WERI-Rb-1 (cell line): ENCODE data around the gene ARHGEF37.
A peak's percentile ranks its signal among the peaks of the same experiment; 100 is the strongest.
"Not testable (repeated sequence)": the region's sequence is repeated elsewhere in the genome, so short reads cannot be mapped to it uniquely, and the experiment has no call there.

Experiments used
- DNase-seq: peaks from one replicate; pipeline ENCODE4 v3.0.0-alpha.2; 2020
- H3K27ac ChIP-seq: fragments of 250-450 bp; sonication (Bioruptor Pico); 2 replicates; pipeline ENCODE4 v1.5.1; 2020; ENCODE audit warnings: mild to moderate bottlenecking, moderate library complexity
- H3K27me3 ChIP-seq: fragments of 250-450 bp; sonication (Bioruptor Pico); 2 replicates; pipeline ENCODE4 v1.5.1; 2021; ENCODE audit warnings: mild to moderate bottlenecking, low read depth, moderate library complexity; ENCODE audit not compliant: insufficient read depth, severe bottlenecking
- H3K36me3 ChIP-seq: fragments of 250-450 bp; sonication (Bioruptor Pico); 2 replicates; pipeline ENCODE4 v1.5.1; 2020; ENCODE audit warnings: mild to moderate bottlenecking, moderate library complexity
- H3K4me3 ChIP-seq: 2 replicates; pipeline ENCODE4 v1.5.1; 2011; ENCODE audit warnings: low read depth, mild to moderate bottlenecking, control low read depth, low read length
- H3K9me3 ChIP-seq: fragments of 250-450 bp; sonication (Bioruptor Pico); 2 replicates; pipeline ENCODE4 v1.5.1; 2021; ENCODE audit warnings: mild to moderate bottlenecking, moderate library complexity; ENCODE audit not compliant: severe bottlenecking
- TF ChIP-seq, protein P1 (sequence below): IDR thresholded peaks from 2 replicates; pipeline ENCODE4 v1.5.1; 2011; ENCODE audit warnings: low read depth, mild to moderate bottlenecking, control low read depth, inconsistent platforms, low read length

ARHGEF37 gene

GRCh38 chr5:149664666-149665415 lies 83.5 kb downstream of the ARHGEF37 start:
- TF ChIP-seq, protein P1, sequence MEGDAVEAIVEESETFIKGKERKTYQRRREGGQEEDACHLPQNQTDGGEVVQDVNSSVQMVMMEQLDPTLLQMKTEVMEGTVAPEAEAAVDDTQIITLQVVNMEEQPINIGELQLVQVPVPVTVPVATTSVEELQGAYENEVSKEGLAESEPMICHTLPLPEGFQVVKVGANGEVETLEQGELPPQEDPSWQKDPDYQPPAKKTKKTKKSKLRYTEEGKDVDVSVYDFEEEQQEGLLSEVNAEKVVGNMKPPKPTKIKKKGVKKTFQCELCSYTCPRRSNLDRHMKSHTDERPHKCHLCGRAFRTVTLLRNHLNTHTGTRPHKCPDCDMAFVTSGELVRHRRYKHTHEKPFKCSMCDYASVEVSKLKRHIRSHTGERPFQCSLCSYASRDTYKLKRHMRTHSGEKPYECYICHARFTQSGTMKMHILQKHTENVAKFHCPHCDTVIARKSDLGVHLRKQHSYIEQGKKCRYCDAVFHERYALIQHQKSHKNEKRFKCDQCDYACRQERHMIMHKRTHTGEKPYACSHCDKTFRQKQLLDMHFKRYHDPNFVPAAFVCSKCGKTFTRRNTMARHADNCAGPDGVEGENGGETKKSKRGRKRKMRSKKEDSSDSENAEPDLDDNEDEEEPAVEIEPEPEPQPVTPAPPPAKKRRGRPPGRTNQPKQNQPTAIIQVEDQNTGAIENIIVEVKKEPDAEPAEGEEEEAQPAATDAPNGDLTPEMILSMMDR, result no peak
- no peaks in the 10 kb centered on the region for H3K9me3 ChIP-seq
- H3K4me3 ChIP-seq, result no peak overlapping the region
- H3K27me3 ChIP-seq, result no peaks in the 10 kb centered on the region
- no peak for DNase-seq
- no peaks in the 10 kb centered on the region for H3K36me3 ChIP-seq
- no peak overlapping the region for H3K27ac ChIP-seq

- TF ChIP-seq, protein P1, result no peak
- Histone ChIP-seq H3K9me3 (no peaks in the 10 kb centered on the region), H3K4me3 (no peak overlapping the region), H3K27me3 (no peaks in the 10 kb centered on the region), H3K27ac (no peak overlapping the region), H3K36me3 (no peaks in the 10 kb centered on the region)
- DNase-seq, result no peak
These were observed 84.3 kb downstream of the ARHGEF37 start for GRCh38 chr5:149665416-149666175.

GRCh38 chr5:149666212-149666852 lies 85.0 kb downstream of the ARHGEF37 start:
- TF ChIP-seq, protein P1, result no peak
- Histone ChIP-seq H3K27me3 (no peaks in the 10 kb centered on the region), H3K4me3 (no peak overlapping the region), H3K9me3 (no peaks in the 10 kb centered on the region), H3K27ac (no peak overlapping the region), H3K36me3 (no peaks in the 10 kb centered on the region)
- DNase-seq, result no peak

DNA sequence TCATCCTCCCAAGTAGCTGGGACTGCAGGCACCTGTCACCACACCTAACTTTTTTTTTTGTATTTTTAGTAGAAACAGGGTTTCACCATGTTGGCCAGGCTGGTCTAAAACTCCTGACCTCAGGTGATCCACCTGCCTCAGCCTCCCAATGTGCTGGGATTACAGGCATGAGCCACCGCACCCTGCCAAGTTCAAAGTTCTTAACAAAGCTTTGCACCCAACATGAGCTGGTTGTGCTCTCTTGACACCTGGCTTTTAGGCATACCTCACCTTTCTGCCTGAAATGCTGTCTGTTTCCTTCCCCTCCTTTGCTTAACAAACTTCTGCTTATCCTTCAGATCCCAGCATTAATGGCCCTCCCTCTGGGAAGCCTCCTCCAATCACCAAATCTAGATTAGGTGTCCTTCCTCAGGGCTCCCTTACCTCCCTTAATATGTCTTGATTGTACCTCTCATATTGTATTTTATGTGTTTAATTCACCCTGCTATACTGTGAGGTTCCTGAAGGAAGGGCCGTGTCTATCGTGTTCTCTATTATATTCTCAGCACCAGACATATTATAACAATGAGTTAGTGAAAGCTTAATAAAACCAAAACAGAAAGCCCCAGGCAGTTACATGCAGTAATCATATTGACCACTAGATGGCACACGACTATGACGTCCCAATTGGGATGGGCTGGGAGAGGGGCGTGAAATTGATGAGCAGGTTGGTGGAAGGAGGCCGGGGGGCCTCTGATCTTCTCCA lies 86.0 kb downstream of the ARHGEF37 start:
- Histone ChIP-seq H3K27me3 (no peaks in the 10 kb centered on the region), H3K27ac (no peak overlapping the region), H3K4me3 (no peak overlapping the region), H3K9me3 (no peaks in the 10 kb centered on the region), H3K36me3 (no peaks in the 10 kb centered on the region)
- TF ChIP-seq, protein P1, result peak; percentile 77
- DNase-seq, result peak; percentile 44

GRCh38 chr5:149667829-149668330 lies 86.6 kb downstream of the ARHGEF37 start:
- no peaks in the 10 kb centered on the region for H3K27me3 ChIP-seq
- no peaks in the 10 kb centered on the region for H3K36me3 ChIP-seq
- no peak overlapping the region for H3K4me3 ChIP-seq
- TF ChIP-seq, protein P1, result no peak
- no peak overlapping the region for H3K27ac ChIP-seq
- no peak for DNase-seq
- H3K9me3 ChIP-seq, result no peaks in the 10 kb centered on the region

DNA sequence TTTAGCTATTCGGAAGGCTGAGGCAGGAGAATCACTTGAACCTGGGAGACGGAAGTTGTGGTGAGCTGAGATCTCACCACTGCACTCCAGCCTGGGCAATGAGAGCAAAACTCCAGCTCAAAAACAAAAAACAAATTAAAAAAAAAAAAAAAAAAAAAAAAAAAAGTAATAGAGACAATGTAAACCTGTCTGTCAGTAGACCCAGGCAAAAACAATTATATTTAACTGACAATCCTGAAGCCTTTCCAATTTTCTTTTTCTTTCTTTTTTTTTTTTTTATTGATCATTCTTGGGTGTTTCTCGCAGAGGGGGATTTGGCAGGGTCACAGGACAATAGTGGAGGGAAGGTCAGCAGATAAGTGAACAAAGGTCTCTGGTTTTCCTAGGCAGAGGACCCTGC lies 88.0 kb downstream of the ARHGEF37 start:
- not testable (repeated sequence) for H3K9me3 ChIP-seq, DNase-seq, H3K27me3 ChIP-seq, H3K27ac ChIP-seq, H3K4me3 ChIP-seq, H3K36me3 ChIP-seq
